Panc1 (cell line): ENCODE data around the gene SPATS2L. TPM values are rescaled to one million over a fixed set of nuclear protein-coding genes. Genes with fewer than 3 reads are reported as not detected.

Experiments
- ATAC-seq: fragments of 200-7000 bp; cut with Tn5 transposase; 2 replicates; pipeline ENCODE4 v1.9.1; 2020; ENCODE audit warnings: mild to moderate bottlenecking, moderate library complexity
- BruUV-seq: library from RNA; stranded (reverse); fragments of 400-500 nt; replicated peaks from 2 replicates; lab custom pipeline; 2021; lab: Mats Ljungman, UMichigan
- CTCF ChIA-PET: fragments of 300-600 bp; sonication (Branson Sonifier 250); formaldehyde crosslinking; loops from one replicate; lab custom pipeline; 2022; ENCODE audit warnings: antibody characterized with exemption; lab: Charles Lee
- POLR2A ChIA-PET: fragments of 300-600 bp; sonication (Branson Sonifier 250); formaldehyde crosslinking; loops from one replicate; lab custom pipeline; 2022; ENCODE audit warnings: antibody characterized with exemption; lab: Charles Lee
- DNase-seq: peaks from one replicate; pipeline ENCODE4 v3.0.0-alpha.2; 2010; ENCODE audit warnings: low read depth, low spot score
- H3K27ac ChIP-seq: 2 replicates; pipeline ENCODE4 v1.5.1; 2011; ENCODE audit warnings: mild to moderate bottlenecking, low read length, inconsistent platforms
- H3K27me3 ChIP-seq: fragments of 200-500 bp; sonication (Bioruptor generic); 2 replicates; pipeline ENCODE4 v1.6.0; 2014; ENCODE audit warnings: low read length, inconsistent platforms; ENCODE audit not compliant: control insufficient read depth, insufficient read depth
- H3K36me3 ChIP-seq: fragments of 200-500 bp; sonication (Bioruptor generic); 2 replicates; pipeline ENCODE4 v1.5.1; 2014; ENCODE audit warnings: inconsistent platforms, mild to moderate bottlenecking, low read length, moderate library complexity; ENCODE audit not compliant: control insufficient read depth, insufficient read depth
- H3K4me1 ChIP-seq: 2 replicates; pipeline ENCODE4 v1.5.1; 2011; ENCODE audit warnings: inconsistent platforms, mild to moderate bottlenecking, low read length, moderate library complexity; ENCODE audit not compliant: control insufficient read depth, insufficient read depth
- H3K4me3 ChIP-seq, 2 experiments: 2 replicates each; pipeline ENCODE4 v1.5.1; 2011 to 2012; ENCODE audit warnings: low read depth in 2 of 2, low read length in 2 of 2, mild to moderate bottlenecking in 2 of 2, inconsistent platforms in 1 of 2, moderate library complexity in 1 of 2
- H3K9me3 ChIP-seq: fragments of 200-500 bp; sonication (Bioruptor generic); 2 replicates; pipeline ENCODE4 v1.5.1; 2014; ENCODE audit warnings: low read depth, mild to moderate bottlenecking, inconsistent platforms, low read length, moderate library complexity; ENCODE audit not compliant: control insufficient read depth, insufficient read depth
- CTCF ChIP-seq: fragments of 450-650 bp; IDR thresholded peaks from 2 replicates; pipeline ENCODE4 v1.5.1; 2017; ENCODE audit warnings: mild to moderate bottlenecking
- POLR2AphosphoS5 ChIP-seq: IDR thresholded peaks from 2 replicates; pipeline ENCODE4 v1.6.1; 2012; ENCODE audit warnings: mild to moderate bottlenecking, low read depth, low read length, moderate library complexity
- REST ChIP-seq, 2 experiments: IDR thresholded peaks; 2 replicates each; pipeline ENCODE4 v1.6.1; 2011 to 2012; ENCODE audit warnings: low read depth in 2 of 2, control low read depth in 1 of 2, low read length in 1 of 2, mild to moderate bottlenecking in 1 of 2, moderate library complexity in 1 of 2; ENCODE audit not compliant: insufficient read depth in 1 of 2
- SIN3A ChIP-seq: IDR thresholded peaks from 2 replicates; pipeline ENCODE4 v1.6.1; 2012; ENCODE audit warnings: low read depth, mild to moderate bottlenecking, low read length, moderate library complexity, borderline replicate concordance; ENCODE audit not compliant: insufficient read depth
- TCF7L2 ChIP-seq: IDR thresholded peaks from 2 replicates; pipeline ENCODE4 v1.6.1; 2011; ENCODE audit warnings: mild to moderate bottlenecking, low read depth, low read length, inconsistent platforms
- in situ Hi-C: cut with HindIII; loops from 2 replicates; pipeline ENCODE4 v1.10.0; 2016; ENCODE audit warnings: low sequenced_read_pairs, low pct_unique_long_range_greater_than_20kb
- intact Hi-C: fragments of 100-400 bp; cut with micrococcal nuclease; formaldehyde crosslinking; loops from one replicate; pipeline ENCODE4 v1.10.0; 2022; ENCODE audit not compliant: unreplicated experiment
- total RNA-seq: library from RNA; stranded (reverse); gene quantifications from one replicate; pipeline ENCODE4 v1.2.1, GENCODE V29; 2021; ENCODE audit not compliant: unreplicated experiment

SPATS2L gene
- total RNA-seq, 1 experiment from 2014 or later = 282 TPM

- BruUV-seq = no TSS peak
- ATAC-seq (no peak), DNase-seq (no peak)
- intact Hi-C loops = no loop called here
- TF ChIP-seq SIN3A (no peak), REST (IDR thresholded peaks at IDR 0.05; ENCODE audit: insufficient read depth in 1 of 2, low read depth in 2 of 2, low read length in 1 of 2) (no peak), CTCF (no peak), TCF7L2 (no peak), POLR2AphosphoS5 (no peak)
- H3K27ac ChIP-seq = peak overlapping the region; percentile 60; the same call in 1 of the 2 replicates
- H3K4me3 ChIP-seq = no peak overlapping the region
- in situ Hi-C loops = no loop called here
- no peaks in the 10 kb centered on the region for H3K9me3 ChIP-seq
- ChIA-PET POLR2A (no interaction called here), CTCF (no interaction called here)
- no peaks in the 10 kb centered on the region for H3K27me3 ChIP-seq
- H3K4me1 ChIP-seq = peaks cover 69% of the 10 kb centered on the region
- no peaks in the 10 kb centered on the region for H3K36me3 ChIP-seq
Measured at GRCh38 chr2:200367155-200367554, 60.7 kb downstream of the SPATS2L start.

GRCh38 chr2:200369886-200370285 lies 63.4 kb downstream of the SPATS2L start:
- intact Hi-C loops = no loop called here
- DNase-seq (no peak), ATAC-seq (no peak)
- Histone ChIP-seq H3K27me3 (no peaks in the 10 kb centered on the region), H3K9me3 (no peaks in the 10 kb centered on the region), H3K36me3 (no peaks in the 10 kb centered on the region; the same call in 1 of the 2 replicates), H3K4me1 (peaks cover 69% of the 10 kb centered on the region), H3K27ac (peak overlapping the region; percentile 62; the same call in 1 of the 2 replicates), H3K4me3 (no peak overlapping the region)
- POLR2A ChIA-PET = no interaction called here
- no peak for TF ChIP-seq SIN3A
- no peak for TF ChIP-seq TCF7L2
- no peak for TF ChIP-seq REST (IDR thresholded peaks at IDR 0.05; ENCODE audit: insufficient read depth in 1 of 2, low read depth in 2 of 2, low read length in 1 of 2)
- no peak for TF ChIP-seq CTCF
- TF ChIP-seq POLR2AphosphoS5 = no peak
- in situ Hi-C loops = no loop called here
- BruUV-seq = no TSS peak
- CTCF ChIA-PET = no interaction called here
